HG03571 (cell line): ENCODE data around the gene CADM2.
"Not testable (repeated sequence)": the region's sequence is repeated elsewhere in the genome, so short reads cannot be mapped to it uniquely, and the experiment has no call there.

Experiments used
- ATAC-seq: cut with Tn5 transposase; IDR thresholded peaks from one replicate; pipeline ENCODE4 v1.9.1; 2021; ENCODE audit not compliant: unreplicated experiment

Gene CADM2

DNA sequence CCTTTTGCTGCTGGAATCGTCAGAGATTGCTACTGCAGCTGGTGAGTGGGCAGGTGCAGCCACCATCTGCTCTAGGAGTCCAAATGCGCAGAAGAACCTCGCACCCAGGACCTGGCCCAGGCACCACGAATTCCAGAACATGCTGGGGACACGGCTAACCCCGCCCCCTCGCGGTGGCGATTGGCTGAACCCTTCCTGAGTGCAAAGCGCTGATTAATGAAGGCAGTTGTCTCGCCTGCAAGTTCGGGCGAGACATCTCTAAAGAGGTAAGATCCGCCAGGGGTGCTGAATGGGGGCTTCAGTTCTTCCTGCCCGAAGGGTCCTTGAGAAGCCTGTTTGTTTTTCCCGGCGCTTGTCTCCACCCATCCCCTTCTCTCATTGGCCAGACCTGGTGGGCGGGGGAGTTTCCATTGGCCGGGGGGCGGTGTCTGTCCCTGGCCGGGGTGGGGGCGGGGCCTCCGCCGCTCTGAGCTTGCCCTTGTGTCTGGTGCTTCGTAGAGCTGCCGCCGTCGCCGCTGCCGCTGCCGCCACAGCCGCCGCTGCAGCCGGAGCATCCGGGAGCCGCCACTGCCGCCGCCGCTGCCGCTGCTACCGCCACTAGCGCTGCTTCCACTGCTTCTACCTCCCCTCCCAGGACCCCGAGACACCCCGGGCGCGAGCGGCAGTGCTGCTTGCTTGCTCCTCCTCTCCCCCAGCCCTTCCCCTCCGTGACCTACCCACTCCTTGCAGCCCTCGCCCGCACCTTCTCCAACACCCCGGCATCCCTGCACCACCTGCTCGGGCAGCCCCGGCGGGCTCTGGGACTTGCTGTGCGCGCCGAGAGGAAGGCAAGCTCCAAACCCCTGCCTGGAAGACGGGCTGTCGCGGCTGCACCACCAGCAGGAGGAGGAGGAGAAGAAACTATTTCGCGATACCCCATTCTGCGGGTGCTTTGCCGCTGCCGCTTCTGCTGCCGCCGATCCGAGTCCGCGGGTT, at the start of gene CADM2:
CADM2 (plus strand) TSS at position 495 of the 975 bp plus-strand sequence.
- ATAC-seq, result peak; percentile 94

DNA sequence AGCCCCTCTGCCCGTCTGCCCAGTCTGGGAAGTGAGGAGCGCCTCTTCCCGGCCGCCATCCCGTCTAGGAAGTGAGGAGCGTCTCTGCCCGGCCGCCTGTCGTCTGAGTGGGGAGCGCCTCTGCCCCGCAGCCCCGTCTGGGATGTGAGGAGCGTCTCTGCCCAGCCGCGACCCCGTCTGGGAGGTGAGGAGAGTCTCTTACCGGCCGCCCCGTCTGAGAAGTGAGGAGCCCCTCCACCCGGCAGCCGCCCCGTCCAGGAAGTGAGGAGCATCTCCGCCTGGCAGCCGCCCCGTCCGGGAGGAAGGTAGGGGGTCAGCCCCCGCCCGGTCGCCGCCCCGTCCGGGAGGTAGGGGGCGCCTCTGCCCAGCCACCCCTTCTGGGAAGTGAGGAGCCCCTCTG, 40.2 kb upstream of the CADM2 start:
- ATAC-seq, result not testable (repeated sequence)

- no peak for ATAC-seq
Observed at GRCh38 chr3:84922682-84923081, 36.1 kb upstream of the CADM2 start.

- no peak for ATAC-seq
Observed at GRCh38 chr3:84925571-84925970, 33.2 kb upstream of the CADM2 start.

GRCh38 chr3:84943379-84943778, 15.4 kb upstream of the CADM2 start:
- no peak for ATAC-seq

GRCh38 chr3:84946240-84946639, 12.5 kb upstream of the CADM2 start:
- no peak for ATAC-seq

DNA sequence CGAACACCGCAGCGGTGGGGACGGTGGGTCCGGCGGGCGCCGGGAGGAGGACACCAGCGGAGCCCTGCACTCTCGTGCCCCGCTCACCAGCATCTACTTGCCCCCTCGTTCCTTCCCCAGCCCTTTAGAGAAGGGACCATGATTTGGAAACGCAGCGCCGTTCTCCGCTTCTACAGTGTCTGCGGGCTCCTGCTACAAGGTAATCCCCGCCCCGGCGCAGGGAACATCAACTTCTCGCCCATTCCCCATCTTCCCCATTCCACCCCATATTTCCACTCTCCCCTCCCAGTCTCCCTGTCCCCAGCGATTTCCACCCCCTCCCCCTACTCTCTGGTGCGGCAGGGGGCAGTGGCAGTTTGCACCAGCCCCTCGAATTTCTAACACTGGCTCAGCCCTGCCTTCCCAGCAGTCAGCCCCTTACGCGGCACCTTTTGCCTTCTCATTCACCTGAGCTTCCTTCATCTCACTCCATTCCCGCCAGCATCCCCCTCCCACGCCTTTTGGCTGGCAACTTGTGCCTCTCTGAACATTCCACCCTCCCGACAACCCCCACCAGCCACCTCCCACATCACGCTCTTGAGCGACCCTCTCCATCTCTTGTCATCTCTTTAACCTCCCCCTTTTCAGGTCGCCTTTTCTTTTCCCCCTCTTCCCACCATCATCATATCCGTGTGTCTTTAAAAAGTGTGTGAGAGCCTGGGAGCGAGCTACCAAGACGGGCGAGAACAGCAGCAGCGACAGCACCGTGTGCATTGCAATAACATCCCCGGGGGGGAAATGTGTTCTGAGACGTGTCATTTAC, 882 bp downstream of the CADM2 start:
- ATAC-seq, result no peak

DNA sequence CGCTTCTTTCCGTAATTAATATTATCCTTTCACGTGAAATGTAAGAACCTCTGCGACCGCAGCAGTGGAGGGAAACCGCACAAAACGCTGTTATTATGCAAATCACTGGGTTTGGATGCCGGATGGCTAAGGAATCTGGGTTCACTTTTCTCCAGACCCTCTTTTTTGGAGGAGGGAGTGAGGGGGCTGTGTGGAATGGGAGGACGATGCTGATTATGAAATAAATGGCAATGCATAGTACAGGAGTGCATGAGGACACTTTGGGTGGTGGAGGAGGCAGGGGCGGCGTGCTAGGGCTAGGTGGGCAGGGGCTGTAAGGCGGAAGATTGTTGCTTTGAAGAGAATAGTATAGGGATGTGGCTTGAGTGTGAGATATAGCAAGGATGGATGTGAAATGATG, 1.8 kb downstream of the CADM2 start:
- ATAC-seq, result no peak

- ATAC-seq, result no peak
Observed at GRCh38 chr3:84961011-84961410, 2.2 kb downstream of the CADM2 start.

DNA sequence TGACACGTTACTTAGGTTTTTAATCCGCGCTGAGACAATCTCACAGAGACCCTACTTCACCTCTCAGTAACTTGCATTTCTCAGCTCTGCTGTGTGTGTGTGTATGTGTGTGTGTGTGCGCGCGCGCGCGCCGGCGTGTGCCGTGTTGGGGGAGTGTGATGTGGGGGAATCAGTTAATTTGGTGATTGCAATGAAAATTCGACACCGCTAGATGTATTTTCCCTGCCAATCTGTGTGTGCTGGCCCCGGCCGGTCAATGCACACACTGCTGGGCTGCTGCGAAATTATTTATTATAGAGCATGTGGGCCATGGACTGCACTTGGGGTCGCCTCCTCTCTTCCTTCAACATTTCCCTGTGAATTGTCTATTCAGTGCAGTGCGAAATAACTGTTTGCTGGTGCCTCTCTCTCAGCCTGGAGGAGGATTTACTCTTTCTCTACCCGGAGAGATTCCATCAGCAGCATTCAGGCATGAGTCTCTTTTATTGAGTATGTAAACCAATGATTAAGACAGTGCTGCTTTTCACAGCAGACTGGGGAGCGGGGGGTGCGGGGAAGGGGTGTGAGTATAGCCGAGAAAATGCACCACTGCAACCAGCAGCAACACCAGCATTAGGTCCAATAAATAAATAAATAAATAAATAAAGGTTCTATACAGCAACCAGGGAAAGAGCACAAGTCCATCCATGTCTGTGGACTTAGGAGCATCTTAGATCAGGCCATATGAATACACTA, 2.9 kb downstream of the CADM2 start:
- no peak for ATAC-seq

GRCh38 chr3:84962415-84962814, 3.6 kb downstream of the CADM2 start:
- no peak for ATAC-seq

- ATAC-seq, result no peak
Observed at GRCh38 chr3:84963137-84963536, 4.3 kb downstream of the CADM2 start.

DNA sequence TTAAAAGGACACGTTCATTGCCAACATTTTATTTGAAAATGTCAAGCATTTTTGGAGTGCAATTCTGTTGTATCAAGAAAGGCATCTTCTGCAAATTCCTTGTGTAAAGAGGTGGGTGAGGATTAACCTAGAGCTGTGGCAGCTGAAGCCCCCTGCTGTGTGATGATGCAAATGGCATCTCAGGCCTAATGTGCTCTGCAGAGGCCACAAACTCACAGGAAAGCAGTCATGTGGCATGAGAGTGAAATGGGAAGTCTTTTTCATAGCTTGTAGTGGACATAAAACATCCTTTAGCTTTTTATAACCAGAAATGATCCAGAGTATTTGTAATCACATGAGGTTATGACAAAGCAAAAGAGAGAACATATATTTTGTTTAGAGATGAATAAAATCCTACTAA, 6.4 kb downstream of the CADM2 start:
- ATAC-seq, result no peak

DNA sequence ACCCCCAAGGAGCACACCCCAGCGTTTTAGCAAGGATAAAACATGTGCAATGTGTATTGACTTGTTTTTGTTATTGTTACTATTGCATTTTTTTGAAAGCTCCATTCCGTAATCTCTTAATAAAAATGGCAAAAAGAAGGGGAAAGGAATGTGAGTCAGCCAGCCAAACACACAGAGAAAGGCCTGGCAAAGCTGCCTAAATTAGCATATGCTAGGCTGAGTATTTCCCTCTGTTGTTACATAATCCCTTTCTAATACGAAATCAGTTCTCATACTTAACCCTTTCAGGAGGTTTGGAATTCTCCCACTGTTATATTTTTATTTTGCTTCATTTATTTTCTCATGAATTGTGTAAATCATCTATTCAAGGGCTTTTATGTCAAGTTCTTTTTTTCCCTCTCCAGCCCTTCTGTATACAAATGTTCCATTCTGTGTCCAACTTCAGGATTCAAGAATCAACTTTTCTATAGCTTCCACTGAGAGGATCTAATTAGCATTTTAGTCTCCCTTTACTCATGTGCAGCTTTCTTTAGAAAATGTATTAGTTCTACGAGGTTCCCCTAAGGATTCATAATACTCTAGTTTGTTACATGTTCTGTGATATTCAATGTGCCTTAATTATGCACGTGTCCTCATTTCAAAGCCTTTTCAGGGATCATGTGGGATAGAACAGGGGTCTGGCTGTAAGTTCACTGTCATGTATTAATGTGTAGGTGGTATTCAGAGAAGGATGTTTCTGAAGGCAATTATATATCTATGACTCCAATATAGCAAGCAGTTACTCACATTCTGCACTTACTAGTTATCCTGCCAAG, 9.2 kb downstream of the CADM2 start:
- ATAC-seq, result no peak

DNA sequence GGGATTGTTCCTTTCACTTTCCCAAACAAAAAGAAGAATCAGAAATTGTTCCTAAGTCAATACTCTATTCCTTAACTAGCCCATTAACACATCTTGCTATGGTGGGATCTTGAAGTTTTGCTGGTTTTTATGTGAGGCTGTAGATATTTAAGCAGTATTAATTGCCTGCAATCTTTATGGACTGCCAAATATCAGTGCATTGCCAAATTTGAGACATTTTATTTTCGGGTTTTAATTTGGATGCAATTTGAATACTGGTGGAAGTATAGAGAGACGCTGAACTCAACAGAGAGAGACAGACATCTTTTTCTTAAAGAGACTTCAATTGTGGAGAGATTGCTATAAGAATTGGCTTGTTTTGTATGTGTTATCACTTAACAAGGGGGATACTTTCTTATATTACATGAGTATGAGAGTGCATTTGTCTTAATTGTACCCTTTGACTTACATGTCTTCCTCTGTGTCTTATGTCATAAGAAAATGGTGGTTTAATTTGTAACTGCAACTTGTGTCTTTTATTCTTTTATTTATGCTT, 10.0 kb downstream of the CADM2 start:
- no peak for ATAC-seq

- ATAC-seq, result no peak
Observed at GRCh38 chr3:84974347-84974746, 15.6 kb downstream of the CADM2 start.

- no peak for ATAC-seq
Observed at GRCh38 chr3:84977021-84977420, 18.2 kb downstream of the CADM2 start.

DNA sequence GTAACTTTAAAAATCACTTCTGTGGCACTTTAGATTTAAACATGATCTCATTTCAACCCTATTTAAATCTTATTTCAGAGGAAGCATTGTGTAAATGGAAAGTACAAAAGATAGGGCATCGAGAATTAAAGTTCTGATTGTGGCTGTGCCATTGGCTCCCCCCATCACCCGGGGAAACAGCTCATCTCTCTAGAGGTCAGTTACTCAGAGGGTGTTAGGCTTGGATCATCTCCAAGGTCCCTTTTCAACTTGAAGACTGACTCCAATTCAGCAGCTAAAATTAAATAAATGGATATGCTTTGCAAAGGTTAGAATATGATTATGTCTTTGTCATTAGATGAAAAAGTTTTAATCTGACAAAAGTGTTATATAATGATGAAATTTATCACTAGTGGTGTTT, 20.1 kb downstream of the CADM2 start:
- no peak for ATAC-seq

DNA sequence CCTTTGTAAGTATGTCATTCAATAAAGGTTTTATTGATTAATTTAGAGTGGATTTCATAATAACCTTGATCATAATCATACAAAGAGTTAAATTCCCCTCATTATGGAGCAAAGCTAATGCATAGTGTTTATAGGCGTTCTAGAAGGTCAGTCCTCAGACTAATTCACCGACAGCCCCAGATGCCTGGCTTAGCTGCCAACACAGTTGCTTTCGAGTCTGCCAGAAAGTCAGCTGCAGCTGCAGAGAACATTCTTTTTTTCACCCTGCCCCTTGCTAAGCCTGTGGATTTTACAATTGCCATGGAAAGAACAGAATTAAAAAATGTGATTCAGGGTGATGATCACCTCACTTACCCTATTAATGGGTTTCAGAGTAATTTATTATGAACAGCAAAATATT, 21.2 kb downstream of the CADM2 start:
- ATAC-seq, result no peak

DNA sequence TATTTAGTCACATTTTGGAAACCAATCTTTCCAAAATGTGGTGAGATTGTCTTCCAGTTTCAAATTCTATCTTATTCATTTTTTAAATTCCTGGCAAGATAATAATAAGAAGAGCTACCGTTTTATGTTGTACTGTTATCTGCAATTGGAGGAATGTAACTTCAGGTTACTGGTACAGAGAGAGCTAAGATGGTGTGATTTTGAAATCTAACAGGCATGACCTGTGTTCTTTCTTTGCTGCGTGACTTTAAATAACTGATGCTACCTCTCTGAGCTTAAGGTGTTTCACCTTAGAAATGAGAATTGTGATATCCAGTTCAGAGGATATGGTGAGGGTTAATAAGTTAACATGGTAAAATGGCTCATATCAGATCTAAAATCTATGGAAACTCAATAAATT, 21.7 kb downstream of the CADM2 start:
- ATAC-seq, result no peak
